Lower leg skin (tissue), 3 donors: ENCODE data around the gene PAX7.

Experiments
- POLR2A ChIP-seq, 2 donors: fragments of 450-650 bp; IDR thresholded peaks; one replicate each; pipeline ENCODE4 v1.6.1; 2016 to 2017; ENCODE audit warnings: antibody characterized with exemption in 2 of 2, mild to moderate bottlenecking in 1 of 2, moderate library complexity in 1 of 2
- TF ChIP-seq, protein P1 (sequence below), 3 donors: fragments of 450-650 bp; IDR thresholded peaks; one replicate each; pipeline ENCODE4 v1.5.1; 2016; ENCODE audit warnings: antibody characterized with exemption in 3 of 3, mild to moderate bottlenecking in 3 of 3, moderate library complexity in 2 of 3

DNA sequence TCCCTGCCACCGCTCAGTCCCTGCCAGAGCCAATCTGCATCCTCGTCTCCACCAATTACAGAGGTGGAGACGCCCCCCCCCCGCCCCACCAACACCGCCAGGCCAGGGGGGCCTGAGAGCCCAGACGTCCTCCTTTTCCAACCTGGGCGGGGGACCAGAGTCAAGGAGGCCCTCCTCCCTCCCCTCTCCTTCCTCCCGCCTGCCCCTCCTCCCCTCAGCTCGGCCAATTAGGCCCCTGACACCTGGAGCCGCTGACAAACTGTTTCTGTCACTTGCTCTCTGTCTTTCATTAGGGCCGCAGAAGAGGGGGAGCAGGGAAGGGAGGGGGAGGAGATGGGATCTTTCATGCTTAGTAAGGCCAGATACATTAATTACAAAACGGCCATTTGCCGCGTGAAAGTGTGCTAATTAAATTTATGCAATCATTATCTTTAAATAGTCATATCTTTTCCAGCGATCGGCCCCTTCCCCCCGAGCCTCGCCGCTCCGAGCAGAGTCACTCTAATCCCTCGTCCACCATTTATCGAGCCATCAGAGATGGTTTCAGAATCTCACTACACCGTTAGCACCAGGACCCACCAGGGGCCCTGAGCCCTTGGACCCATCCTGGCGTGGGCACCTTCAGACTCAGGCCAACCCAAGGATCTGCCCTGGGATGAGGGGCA lies 94.7 kb downstream of the PAX7 start:
- TF ChIP-seq, protein P1, sequence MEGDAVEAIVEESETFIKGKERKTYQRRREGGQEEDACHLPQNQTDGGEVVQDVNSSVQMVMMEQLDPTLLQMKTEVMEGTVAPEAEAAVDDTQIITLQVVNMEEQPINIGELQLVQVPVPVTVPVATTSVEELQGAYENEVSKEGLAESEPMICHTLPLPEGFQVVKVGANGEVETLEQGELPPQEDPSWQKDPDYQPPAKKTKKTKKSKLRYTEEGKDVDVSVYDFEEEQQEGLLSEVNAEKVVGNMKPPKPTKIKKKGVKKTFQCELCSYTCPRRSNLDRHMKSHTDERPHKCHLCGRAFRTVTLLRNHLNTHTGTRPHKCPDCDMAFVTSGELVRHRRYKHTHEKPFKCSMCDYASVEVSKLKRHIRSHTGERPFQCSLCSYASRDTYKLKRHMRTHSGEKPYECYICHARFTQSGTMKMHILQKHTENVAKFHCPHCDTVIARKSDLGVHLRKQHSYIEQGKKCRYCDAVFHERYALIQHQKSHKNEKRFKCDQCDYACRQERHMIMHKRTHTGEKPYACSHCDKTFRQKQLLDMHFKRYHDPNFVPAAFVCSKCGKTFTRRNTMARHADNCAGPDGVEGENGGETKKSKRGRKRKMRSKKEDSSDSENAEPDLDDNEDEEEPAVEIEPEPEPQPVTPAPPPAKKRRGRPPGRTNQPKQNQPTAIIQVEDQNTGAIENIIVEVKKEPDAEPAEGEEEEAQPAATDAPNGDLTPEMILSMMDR (IDR thresholded peaks at IDR 0.05), result no peak
- no peak for TF ChIP-seq POLR2A (IDR thresholded peaks at IDR 0.05)
